Activated CD8-positive, alpha-beta memory T cell treated with anti-CD3 and anti-CD28 coated beads for 48 hours (primary cell): ENCODE results near the gene OR4C6.

Experiments
- DNase-seq, 3 experiments: peaks; one replicate each; pipeline ENCODE4 v3.0.0-alpha.2; 2020; ENCODE audit warnings: low read depth in 2 of 3, low spot score in 2 of 3

OR4C6 gene

GRCh38 chr11:55661901-55662300 is at the start of gene OR4C6:
Gene OR4C6 (plus strand): TSS chr11:55662201. CDS start chr11:55665167, 2,966 bp downstream.
- no peak for DNase-seq

- no peak for DNase-seq
Observed at GRCh38 chr11:55624531-55624930, 37.5 kb upstream of the OR4C6 start.

GRCh38 chr11:55634813-55635212 is 27.2 kb upstream of the OR4C6 start, which contains the start of gene OR4P4:
Gene OR4P4 (plus strand): TSS chr11:55635113.
- DNase-seq: no peak

GRCh38 chr11:55648027-55648426 is 14.0 kb upstream of the OR4C6 start, which contains the start of gene OR4S2:
Gene OR4S2 (plus strand): TSS chr11:55648327. CDS start chr11:55650904, 2,577 bp downstream.
- DNase-seq: no peak

GRCh38 chr11:55652560-55652959 is 9.4 kb upstream of the OR4C6 start:
- DNase-seq: no peak

- DNase-seq: no peak
Observed at GRCh38 chr11:55655096-55655495, 6.9 kb upstream of the OR4C6 start.

GRCh38 chr11:55658031-55658573 is 3.9 kb upstream of the OR4C6 start:
- no peak for DNase-seq

GRCh38 chr11:55658608-55659007 is 3.4 kb upstream of the OR4C6 start:
- DNase-seq: no peak

GRCh38 chr11:55669376-55669775 is 7.4 kb downstream of the OR4C6 start:
- DNase-seq: no peak

- DNase-seq: no peak
Observed at GRCh38 chr11:55673860-55674259, 11.9 kb downstream of the OR4C6 start.

- DNase-seq: no peak
Observed at GRCh38 chr11:55697817-55698216, 35.8 kb downstream of the OR4C6 start.

- DNase-seq: no peak
Observed at GRCh38 chr11:55701429-55701828, 39.4 kb downstream of the OR4C6 start.

GRCh38 chr11:55707029-55707428 is 45.0 kb downstream of the OR4C6 start:
- DNase-seq: no peak

- DNase-seq: no peak
Observed at GRCh38 chr11:55714982-55715888, 53.2 kb downstream of the OR4C6 start.
